GM19372 (cell line): ENCODE results near the gene NANOGP8.
"Not testable (repeated sequence)": the region's sequence is repeated elsewhere in the genome, so short reads cannot be mapped to it uniquely, and the experiment has no call there.

ENCODE experiments used
- ATAC-seq: cut with Tn5 transposase; IDR thresholded peaks from one replicate; pipeline ENCODE4 v1.9.1; 2021; ENCODE audit warnings: mild to moderate bottlenecking, low read depth, moderate library complexity; ENCODE audit not compliant: unreplicated experiment

The NANOGP8 gene

GRCh38 chr15:35098737-35099136 is 13.6 kb upstream of the NANOGP8 start:
- no peak for ATAC-seq

DNA sequence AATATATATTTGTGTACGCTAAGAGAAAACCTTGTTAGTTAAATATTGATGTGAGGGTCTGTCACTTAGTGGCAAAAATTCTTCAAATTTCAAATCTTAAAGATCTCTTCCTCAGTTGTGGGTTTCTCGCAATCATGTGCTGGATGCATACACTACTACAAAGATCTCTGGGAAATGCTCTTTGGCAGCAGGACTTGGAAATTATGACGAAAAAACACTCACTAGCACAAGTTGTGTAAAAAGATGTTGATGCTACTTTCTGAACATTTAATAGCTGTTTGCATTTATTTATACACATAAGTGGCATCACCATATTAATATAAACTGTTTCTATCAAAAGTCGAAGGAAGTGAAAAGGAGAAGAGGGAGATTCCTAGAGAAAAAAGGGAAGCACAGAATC is 10.8 kb upstream of the NANOGP8 start:
- ATAC-seq: no peak

DNA sequence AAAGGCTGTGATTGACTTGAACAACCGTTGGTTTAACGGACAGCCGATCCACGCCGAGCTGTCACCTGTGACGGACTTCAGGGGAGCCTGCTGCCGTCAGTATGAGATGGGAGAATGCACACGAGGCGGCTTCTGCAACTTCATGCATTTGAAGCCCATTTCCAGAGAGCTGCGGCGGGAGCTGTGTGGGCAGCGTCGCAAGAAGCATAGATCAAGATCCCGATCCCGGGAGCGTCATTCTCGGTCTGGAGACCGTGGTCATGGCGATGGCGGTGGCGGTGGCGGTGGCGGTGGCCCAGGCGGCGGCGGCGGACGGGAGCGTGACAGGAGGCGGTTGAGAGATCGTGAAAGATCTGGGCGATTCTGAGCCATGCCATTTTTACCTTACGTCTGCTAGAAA is 7.8 kb upstream of the NANOGP8 start:
- ATAC-seq: no peak

- no peak for ATAC-seq
Measured at GRCh38 chr15:35092311-35092710, 7.2 kb upstream of the NANOGP8 start.

- ATAC-seq: no peak
Measured at GRCh38 chr15:35090104-35090807, 5.2 kb upstream of the NANOGP8 start.

GRCh38 chr15:35089551-35089950 is 4.5 kb upstream of the NANOGP8 start:
- no peak for ATAC-seq

DNA sequence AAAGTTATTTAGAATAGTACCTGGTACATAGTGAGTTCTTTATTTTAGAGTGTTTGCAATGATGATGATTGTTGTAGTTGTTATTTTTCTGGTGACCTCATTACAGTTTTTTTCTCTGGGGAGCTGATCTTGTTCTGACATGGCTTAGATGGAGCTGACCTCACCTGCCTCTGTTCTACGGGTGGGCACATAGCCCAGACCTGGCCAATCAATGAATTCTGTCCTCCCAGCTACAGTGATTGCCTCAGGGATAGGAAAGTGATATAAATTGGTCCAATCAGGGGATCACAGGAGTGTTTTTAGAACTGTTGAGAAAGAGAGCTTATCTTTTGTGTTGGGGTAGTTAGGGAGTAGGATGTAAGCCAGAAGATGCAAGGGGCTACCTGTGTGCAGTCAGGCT is 3.2 kb upstream of the NANOGP8 start:
- ATAC-seq: no peak

- ATAC-seq: no peak
Measured at GRCh38 chr15:35087759-35088158, 2.7 kb upstream of the NANOGP8 start.

DNA sequence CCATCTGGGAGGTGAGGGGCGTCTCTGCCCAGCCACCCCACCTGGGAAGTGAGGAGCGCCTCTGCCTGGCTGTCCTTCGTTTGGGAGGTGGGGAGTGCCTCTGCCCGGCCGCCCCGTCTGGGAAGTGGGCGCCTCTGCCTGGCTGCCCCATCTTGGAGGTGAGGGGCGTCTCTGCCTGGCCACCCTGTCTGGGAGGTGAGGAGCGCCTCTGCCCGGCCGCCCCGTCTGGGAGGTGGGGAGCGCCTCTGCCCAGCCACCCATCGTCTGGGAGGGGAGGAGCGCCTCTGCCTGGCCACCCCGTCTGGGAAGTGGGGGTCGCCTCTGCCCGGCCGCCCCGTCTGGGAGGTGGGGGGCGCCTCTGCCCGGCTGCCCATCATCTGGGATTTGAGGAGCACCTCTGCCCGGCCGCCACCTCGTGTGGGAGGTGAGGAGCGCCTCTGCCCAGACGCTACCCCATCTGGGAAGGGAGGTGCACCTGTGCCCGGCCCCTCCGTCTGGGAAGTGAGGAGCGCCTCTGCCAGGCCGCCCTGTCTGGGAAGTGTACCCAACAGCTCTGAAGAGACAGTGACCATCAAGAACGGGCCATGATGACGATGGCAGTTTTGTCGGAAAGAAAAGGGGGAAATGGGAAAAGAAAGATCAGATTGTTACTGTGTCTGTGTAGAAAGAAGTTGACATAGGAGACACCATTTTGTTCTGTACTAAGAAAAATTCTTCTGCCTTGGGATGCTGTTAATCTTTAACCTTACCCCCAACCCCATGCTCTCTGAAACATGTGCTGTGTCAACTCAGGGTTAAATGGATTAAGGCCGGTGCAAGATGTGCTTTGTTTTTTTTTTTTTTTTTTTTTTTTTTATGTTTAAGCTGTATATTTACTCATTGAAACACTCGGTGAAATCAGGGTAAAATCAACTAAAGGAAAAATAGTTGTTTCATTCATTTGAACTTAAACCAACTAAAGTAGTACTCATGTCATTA is 2.4 kb downstream of the NANOGP8 start:
- not testable (repeated sequence) for ATAC-seq

DNA sequence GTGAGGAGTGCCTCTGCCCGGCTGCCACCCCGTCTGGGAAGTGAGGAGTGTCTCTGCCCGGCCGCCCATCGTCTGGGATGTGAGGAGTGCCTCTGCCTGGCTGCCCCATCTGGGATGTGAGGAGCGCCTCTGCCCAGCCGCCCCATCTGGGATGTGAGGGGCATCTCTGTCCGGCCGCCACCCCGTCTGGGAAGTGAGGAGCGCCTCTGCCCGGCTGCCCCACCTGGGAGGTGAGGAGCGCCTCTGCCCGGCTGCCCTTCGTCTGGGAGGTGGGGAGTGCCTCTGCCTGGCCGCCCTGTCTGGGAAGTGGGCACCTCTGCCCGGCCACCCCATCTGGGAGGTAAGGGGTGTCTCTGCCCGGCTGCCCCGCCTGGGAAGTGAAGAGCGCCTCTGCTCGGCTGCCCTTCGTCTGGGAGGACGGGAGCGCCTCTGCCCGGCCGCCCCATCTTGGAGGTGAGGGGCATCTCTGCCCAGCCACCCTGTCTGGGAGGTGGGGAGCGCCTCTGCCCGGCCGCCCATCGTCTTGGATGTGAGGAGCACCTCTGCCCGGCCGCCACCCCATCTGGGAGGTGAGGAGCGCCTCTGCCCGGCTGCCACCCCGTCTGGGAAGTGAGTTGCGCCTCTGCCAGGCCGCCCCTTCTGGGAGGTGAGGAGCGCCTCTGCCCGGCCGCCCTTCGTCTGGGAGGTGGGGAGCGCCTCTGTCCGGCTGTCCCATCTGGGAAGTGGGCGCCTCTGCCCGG is 3.3 kb downstream of the NANOGP8 start:
- ATAC-seq: not testable (repeated sequence)

- no peak for ATAC-seq
Measured at GRCh38 chr15:35080226-35080625, 4.9 kb downstream of the NANOGP8 start.

DNA sequence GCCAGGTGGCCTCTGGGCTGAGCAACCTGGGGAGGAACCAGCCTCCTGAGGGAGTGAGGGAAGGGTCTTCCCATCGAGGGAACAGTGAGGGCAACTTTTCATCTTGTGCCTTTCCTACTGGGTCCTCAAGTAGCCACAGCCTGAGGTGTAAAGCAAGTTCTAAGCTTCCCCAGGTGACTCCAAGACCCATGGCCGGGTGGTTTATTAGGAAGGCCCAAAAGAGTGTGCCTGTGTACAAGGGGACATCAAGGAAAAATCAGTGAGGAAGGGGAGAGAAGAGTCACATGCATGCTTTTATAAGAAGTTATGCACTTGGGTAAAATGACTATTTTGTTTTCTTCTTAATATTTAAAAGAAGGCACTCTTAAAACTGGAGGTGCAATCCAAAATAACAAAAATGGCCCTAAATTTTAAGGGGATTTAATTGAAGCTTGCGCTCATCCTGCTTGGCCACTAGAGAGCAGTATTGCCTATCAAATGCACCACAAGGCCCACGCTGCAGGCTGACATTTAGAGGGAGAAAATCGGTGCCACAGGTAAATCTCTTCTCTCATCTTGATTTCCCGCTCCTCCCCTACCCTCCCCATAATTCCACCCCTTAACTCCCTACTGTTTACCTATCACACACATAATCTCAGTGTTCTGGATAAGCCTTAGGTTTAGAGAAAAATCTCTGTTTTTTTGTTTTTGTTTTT is 6.7 kb downstream of the NANOGP8 start:
- no peak for ATAC-seq

- no peak for ATAC-seq
Measured at GRCh38 chr15:35071106-35071505, 14.0 kb downstream of the NANOGP8 start.

- no peak for ATAC-seq
Measured at GRCh38 chr15:35068846-35069475, 16.1 kb downstream of the NANOGP8 start.

DNA sequence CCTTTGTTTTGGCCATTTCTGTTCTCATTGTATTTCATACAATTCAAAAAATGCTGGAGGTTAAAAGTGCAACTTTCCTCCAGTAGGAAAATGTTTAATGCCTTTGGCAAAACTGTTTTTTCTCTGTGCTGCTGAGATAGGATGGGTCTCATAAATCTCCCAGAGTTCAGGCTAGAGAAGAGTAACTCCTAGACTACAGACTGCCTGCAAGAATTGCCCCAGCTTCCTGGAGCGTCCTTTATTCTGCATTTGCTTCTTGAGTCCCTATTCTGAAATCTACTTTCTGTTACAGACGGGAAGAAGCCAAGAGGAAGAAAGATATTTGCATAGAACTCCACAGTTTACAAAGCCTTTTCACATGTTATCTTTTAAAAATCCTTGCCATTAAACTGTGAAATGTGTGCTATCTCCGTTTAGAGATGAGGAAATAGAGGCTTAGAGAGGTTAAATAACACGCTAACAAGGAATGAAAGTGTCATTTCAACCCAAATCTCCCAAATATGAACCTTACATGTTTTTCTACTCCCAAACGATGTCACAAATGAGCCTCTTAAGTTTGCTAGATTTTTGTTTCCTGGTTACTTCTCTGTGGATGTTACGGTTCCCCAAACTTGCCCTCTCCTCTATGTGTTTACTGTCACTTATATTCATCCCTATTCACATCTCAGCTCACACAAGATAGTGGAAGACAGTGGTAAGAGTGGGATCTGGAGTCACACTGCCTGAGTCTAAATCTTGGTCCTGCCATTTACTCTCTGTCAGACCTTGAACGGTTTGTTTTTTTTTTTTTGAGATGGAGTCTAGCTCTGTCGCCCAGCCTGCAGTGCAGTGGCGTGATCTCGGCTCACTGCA is 17.4 kb downstream of the NANOGP8 start:
- ATAC-seq: no peak

GRCh38 chr15:35066094-35066493 is 19.0 kb downstream of the NANOGP8 start:
- ATAC-seq: no peak

DNA sequence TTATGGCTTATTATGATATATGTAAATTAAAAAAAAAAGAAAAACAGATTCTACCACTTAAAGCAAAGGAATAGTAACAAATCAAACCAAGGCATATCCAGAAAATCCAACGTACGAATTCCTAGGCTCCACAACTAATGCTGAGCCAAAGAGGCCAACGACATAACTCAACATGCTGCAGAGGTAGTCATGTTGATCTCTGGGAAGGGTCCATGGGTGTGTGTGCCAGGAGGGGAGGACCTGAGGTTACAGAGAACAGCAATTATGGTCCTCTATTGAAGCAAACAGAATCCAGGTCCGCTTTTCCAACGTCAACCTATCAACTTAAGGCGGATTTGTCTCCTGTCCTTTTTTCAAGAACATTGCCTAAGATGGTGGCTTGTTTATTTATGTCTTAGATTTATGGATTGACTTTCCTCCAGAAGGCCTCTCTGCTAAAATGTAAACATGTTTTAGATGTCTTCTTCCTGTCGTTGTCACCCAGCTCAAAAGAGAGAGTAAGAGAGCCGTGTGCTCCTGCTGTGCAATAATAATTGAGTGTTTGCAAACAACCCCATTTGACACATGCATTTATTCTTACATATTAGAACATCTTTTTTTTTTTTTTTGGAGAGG is 20.4 kb downstream of the NANOGP8 start:
- no peak for ATAC-seq

- no peak for ATAC-seq
Measured at GRCh38 chr15:35062738-35063099, 22.4 kb downstream of the NANOGP8 start.
